ENCODE measurements around the gene DIP2A.
"Not testable (repeated sequence)": the region's sequence is repeated elsewhere in the genome, so short reads cannot be mapped to it uniquely, and the experiment has no call there.

Gene DIP2A

DNA sequence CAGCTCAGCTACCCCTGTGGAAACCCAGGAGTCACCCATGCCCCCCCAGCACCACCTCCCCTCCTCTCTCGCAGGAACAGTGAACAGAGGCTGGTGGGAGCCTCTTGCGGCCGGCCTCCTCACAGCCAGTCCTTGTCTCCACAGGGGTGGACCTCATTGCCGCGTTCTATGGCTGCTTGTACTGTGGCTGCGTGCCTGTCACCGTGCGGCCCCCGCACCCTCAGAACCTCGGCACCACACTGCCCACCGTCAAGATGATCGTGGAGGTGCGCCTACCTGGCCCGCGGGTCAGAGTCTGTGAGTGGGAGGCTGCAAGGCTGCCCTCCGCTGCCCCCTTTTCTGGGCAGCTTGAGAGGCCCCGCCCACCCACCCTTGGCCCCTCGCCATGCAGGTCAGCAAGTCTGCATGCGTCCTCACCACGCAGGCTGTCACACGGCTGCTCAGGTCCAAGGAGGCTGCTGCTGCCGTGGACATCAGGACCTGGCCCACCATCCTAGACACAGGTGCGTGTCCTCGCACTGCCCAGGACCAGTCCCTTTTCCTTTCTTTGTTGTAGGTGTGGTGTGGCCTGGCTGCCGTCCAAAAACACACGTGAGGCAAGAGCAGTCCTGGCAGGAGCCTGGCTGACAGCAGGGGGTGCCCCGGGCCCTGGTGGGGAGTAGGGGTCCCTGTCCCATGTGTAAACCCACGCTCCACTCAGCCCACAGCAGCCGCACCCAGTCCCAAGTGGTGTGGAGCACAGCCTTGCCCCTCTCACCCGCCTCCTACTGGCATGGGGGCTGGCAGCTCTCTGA lies 95.9 kb downstream of the DIP2A start:
- no peak for DNase-seq (ENCODE audit: low read depth in 1 of 2, low spot score in 1 of 2)

DNA sequence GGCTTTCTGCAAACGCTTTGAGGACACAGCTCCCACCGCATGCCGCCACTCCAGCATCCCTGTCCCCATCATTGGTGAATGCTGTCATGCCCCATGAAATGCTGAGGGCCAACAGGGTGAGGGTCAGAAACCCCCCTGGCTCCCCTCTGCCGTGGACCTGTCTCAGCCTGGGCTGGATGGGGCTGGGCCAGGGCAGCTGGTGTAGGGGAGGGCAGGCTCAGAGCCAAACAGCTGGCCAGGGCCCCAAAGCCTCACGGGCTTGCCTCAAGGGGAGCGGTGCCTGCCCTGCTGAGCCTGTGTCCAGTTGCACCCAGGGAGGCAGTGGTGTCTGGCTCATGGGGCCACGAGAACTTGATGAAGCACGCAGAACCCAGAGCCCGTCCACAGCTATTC lies 96.5 kb downstream of the DIP2A start:
- DNase-seq (ENCODE audit: low read depth in 1 of 2, low spot score in 1 of 2), result no peak

DNA sequence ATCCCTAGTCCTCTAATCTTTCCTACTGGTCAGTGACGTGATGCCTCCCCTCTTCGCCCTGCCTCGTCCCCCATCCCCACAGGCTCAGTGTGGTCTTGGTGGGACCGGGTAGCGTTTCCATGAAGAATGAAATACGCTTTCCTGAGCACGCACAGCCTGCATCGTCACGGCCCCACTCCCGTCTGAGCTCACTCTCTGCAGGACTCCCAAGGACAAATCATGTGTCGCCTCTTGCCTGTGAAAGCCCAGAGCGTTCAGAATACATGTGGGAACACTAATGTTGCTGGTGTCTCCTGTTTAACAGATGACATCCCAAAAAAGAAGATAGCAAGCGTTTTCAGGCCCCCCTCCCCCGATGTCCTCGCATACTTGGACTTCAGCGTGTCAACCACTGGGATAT lies 97.0 kb downstream of the DIP2A start:
- no peak for DNase-seq (ENCODE audit: low read depth in 1 of 2, low spot score in 1 of 2)

DNA sequence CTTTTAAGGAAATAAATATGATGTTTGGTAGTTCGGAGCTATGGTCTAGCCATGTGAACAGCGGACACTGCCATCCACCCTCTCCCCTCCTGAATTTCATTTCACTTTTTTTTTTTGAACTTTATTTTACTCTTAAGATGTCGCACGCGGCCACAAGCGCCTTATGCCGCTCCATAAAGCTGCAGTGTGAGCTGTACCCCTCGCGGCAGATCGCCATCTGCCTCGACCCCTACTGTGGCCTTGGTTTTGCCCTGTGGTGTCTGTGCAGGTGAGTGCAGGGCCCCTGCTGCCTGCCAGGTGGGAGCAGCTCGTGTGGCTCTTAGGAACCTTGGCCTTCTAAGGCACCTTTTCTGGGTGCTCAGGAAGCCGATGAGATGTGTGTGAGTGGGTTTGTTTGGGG lies 98.1 kb downstream of the DIP2A start:
- no peak for DNase-seq (ENCODE audit: low read depth in 1 of 2, low spot score in 1 of 2)

DNA sequence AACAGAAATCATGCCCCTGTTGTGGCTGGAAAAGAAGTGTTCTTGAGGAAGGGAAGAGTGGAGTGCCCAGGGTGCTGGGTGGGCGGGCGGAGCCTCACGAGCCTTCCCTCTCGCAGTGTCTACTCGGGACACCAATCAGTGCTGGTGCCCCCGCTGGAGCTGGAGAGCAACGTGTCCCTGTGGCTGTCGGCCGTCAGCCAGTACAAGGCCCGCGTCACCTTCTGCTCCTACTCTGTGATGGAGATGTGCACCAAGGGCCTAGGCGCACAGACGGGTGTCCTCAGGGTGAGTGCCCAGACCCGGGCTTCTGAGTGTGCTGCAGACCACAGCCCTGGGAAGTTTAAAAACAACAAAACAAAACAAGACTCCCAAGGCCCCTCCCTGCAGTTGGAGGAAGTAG lies 98.8 kb downstream of the DIP2A start:
- DNase-seq (ENCODE audit: low read depth in 1 of 2, low spot score in 1 of 2), result no peak

DNA sequence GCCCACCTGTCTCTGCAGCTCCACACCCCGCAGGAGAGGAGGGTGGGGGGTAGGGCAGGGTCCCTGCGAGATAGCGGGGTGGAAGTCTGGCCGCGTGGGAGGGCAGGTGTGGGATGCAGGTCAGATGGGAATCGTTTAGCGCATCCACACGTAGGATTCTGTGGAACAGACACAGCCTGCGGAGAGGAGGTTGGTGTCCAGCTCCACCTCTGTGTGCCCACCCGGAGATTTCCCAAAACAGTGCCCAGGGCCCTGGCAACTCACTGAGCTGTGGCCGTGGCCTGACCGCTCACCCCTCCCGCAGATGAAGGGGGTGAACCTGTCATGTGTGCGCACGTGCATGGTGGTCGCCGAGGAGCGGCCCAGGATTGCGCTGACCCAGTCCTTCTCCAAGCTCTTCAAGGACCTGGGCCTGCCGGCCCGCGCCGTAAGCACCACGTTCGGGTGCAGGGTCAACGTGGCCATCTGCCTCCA lies 99.3 kb downstream of the DIP2A start:
- DNase-seq (ENCODE audit: low read depth in 1 of 2, low spot score in 1 of 2), result no peak

DNA sequence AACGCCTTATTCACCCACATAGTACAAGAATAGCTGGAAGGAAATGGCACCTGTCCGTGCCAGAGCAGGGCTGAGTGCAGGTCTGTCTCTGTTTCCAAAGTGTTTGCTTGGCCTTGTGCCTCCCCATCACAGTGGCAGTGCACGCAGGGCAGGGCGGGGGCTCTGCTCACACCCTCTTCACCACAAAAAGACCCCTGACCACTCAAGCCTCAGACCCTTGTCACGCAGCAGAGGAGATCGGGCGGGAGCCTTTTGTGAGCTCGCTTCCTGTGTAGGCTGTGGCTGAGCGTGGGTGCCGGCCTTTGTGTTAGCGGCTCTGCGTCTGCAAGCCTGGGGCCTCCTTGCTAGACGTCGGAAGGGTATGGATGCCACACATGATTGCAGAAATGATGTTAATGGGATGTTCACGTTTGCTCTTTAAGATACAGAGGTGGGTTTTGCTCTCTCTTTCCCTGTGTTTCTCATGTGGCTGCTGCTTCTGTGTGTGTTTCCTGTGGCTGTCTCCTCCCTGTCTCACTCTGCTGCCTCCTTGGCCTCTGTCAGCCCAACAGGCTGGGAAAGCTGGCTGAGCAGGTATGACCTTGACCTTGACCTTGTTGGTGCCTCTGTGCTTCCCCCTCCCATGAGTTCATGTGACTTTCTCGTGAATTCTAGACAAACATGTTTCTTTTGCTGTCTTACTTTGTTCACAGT lies 100.7 kb downstream of the DIP2A start:
- peak; percentile 36 to 41 for DNase-seq (ENCODE audit: low read depth in 1 of 2, low spot score in 1 of 2)

DNA sequence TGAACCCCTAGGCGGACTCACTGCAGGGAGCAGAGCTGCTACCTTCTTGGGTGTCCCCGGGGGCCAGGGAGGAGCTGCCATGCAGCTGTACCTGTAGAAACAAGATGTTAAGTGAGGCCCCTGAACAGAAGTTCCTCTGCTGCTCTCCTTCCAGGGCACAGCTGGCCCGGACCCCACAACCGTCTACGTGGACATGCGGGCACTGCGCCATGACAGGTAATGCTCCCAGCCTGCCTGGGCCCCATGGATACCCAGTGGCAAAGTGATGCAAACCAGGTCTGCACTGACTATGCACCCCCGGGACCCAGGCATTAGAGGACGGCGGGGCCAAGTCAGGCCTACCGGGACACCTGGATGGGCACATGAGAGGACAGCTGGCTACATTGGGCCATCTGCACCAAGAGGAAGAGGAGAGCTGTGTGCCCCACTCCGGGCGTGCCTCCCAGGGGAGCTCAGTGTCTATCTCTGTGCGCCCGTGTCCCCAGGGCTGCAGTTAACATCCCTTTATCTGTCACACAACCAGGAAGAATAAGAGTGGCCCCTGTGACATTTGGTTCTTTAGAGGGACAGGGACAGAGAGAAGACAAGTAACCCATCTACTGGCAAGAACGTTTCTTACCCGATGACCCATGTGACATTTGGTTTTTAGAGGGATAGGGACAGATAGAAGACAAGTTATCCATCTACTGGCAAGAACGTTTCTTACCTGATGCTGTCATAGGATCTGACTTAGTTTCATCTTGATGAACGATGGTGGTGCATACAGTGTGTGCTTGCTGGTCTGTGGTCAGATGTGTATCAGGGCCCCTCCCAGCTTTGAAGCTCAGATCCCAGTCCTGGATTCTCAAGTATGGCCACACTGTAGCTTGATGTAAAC lies 102.1 kb downstream of the DIP2A start:
- DNase-seq (ENCODE audit: low read depth in 1 of 2, low spot score in 1 of 2), result no peak

DNA sequence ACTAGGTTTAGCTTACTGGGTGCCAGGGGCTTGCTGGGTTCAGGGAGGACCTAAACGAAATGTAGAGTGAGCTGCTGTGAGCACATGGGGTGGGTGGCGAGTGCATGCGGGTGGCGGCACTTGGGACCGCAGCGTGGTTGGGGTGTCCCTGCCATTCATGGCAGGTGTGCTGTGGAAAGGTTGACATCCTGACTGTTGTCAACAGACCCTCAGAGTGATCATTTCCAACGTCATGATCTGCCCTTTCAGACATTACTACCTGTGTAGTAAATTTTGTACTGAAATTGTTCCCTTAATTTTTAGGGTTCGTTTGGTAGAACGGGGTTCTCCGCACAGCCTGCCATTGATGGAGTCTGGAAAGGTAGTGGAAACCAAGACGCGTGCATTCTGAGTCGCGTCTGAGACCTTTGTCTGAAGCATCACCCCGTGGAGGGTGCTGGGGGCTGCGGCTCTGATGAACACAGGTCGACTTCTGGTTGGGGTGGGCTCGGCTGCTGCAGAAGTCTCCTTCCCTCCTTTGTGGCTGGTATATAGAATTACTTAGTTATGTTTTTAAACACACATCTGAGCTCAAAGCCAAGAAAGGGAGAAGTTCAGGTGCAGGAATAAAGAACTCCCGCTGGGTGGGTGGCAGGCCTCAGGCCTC lies 102.9 kb downstream of the DIP2A start:
- DNase-seq (ENCODE audit: low read depth in 1 of 2, low spot score in 1 of 2), result no peak

DNA sequence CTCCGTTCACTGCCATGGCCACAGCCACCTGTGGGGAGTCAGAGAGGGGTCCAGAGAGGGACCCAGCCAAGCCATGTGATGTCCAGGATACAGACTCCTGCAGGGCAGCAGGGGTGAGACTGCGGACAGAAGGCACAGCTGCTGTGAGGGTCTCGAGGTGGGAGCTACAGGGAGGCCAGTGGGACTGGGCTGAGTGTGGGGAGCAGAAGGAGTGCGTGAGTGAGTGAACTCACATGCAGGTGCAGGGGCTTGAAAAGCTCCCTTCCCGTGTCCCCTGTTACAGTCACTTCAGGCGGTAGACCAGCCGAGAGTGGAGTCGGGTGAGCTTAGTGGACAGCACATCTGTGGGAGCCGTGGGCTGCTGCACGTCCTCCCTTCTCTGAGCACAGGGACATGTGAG lies 103.8 kb downstream of the DIP2A start:
- no peak for DNase-seq (ENCODE audit: low read depth in 1 of 2, low spot score in 1 of 2)

DNA sequence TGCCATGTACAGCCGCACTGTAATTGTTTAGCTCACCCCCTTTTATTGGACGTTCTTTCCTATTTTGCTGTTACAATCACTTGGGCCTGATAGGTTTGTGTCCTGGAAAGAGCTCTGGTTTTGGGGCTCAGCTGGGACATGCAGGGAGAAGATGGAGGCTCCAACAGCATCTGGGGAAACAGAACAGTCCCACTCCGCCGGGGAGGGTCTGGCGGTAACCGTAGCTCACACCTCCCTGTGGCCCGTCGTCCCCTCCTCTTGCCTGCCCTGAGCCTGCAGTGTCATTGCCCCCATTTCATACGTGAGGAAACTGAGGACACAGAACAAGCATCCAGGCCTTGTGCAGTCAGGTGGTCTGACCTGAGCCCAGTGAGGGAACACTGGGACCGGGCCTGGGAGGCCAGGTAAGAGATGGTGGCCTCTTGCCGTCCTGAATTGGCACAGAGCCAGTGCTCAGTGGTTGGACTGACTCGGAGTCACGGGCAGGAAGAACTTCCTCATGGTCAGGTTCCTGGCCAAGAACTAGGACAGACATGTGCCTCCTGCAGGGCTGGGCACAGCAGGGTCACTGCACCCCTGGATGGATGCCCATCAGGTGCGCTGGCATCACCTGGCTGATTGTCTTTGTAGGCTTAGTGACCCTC lies 104.4 kb downstream of the DIP2A start:
- no peak for DNase-seq (ENCODE audit: low read depth in 1 of 2, low spot score in 1 of 2)

DNA sequence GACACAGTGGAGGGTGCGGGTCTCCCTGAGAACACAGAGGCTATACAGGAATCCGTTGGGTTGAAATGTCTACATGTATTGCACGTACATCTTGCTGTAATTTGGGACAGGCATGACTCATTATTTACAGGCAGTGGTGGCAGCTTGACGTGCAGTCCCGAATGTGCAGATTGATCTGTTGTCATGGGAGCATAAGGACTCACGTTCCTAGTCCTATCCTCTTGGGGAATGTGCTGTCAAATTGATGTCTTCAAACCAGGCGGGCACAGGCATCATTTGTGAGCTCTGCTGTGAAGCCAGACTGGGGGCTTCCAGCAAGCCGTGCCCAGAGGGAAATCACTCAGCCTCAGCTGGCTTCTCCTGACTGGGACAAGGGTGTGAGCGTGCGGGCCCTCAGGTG lies 105.7 kb downstream of the DIP2A start:
- DNase-seq (ENCODE audit: low read depth in 1 of 2, low spot score in 1 of 2), result no peak

DNA sequence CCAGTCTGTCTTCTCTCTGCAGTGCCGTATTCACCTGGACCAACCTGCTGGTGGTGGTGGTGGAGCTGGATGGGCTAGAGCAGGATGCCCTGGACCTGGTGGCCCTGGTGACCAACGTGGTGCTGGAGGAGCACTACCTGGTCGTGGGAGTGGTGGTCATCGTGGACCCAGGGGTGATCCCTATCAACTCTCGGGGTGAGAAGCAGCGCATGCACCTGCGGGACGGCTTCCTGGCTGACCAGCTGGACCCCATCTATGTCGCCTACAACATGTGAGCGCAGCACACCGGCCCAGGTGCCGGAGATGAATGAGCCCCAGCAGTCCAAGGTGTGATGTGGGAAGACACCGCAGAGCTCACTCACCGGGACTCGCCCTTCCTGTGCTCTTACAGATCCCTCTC lies 108.7 kb downstream of the DIP2A start:
- no peak for DNase-seq (ENCODE audit: low read depth in 1 of 2, low spot score in 1 of 2)

DNA sequence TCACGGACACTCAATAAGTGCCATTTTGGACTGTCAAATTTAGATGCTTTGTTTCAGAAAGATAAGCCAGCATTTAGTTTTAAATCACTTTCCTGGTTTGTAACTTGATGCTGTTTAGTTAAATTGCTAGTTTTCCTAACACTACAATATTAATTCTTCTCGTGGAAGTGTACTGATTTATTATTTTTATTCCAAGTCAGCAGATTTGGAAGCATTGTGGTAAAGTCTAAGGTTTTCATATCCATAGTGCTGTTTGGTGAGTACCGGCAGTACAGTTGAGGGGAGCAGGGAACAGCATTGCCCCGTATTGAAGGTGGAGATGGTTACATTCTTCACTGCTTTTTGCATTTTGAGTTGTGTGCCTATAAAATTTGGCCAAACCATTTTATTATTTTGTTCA lies 109.9 kb downstream of the DIP2A start:
- DNase-seq (ENCODE audit: low read depth in 1 of 2, low spot score in 1 of 2), result no peak

DNA sequence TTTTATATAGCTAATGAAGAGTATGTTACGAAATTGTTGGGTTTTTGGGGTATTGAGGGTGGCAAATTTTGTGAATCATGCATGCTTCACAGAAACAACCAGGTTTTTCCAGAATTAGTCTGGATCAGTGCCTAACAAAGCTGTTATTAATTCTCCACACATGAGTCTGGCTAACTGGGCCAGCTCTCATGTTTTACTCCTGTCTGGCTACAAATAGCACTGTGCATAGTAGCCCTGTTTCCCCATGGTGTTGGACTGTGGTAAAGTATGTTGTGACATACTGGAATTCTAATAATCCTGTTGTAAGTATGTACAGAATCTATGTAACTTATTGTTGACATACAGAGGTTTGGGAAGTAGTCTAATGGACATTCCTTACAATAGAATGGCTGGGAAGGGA lies 110.4 kb downstream of the DIP2A start:
- DNase-seq (ENCODE audit: low read depth in 1 of 2, low spot score in 1 of 2), result no peak

DNA sequence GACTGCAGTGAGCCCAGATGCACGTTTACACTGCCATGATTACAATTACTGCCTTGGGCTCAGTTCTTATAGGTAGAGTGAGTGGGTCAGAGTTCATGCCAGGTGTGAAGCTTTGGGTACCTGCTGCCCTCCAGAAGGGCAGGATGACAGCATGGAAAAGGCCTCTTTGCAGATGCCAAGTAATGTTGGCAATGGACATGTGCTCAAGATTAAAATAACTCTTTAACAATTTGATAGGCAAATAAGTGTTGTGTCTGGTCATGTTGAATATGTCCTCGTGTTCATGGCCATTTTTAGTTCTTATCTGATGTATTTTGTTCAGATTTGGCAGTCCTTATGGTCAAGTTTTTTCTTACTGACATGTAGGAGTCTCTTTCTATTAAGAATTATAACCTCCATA lies 111.4 kb downstream of the DIP2A start:
- DNase-seq (ENCODE audit: low read depth in 1 of 2, low spot score in 1 of 2), result no peak

DNA sequence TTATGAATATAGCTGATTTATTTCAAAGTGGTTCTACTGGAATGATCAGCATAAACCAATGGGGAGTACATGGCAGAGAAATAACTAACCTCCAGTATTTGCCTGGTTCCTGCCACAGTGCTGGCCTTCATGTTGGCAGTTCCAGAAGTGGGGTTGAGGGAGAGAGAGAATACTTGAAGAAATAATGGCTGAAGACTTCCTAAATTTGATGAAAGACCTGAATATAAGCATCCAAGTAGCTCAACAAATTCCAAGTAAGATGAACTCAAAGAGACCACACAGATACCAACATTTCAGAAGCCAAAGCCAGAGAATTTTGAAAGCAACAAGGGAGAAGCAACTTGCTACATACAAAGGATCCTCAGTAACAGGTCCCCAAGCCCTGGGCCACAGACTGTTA lies 111.9 kb downstream of the DIP2A start:
- no peak for DNase-seq (ENCODE audit: low read depth in 1 of 2, low spot score in 1 of 2)

DNA sequence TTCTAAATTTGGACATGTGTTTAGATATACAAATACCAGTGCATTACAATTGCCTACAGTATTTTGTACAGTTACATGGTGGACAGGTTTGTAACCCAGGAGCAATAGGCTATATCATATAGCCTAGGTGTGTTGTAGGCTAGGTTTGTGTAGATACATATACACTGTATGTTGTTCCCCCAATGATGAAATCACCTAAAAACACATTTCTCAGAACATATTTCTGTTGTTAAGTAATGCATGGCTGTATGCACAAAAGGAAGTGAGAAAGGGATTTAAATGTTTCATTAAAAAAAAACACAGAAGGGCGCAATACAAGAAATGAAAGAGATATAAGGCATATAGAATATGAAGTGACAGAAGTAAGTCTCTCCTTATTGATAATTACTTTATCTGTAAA lies 114.2 kb downstream of the DIP2A start:
- DNase-seq (ENCODE audit: low read depth in 1 of 2, low spot score in 1 of 2), result no peak

DNA sequence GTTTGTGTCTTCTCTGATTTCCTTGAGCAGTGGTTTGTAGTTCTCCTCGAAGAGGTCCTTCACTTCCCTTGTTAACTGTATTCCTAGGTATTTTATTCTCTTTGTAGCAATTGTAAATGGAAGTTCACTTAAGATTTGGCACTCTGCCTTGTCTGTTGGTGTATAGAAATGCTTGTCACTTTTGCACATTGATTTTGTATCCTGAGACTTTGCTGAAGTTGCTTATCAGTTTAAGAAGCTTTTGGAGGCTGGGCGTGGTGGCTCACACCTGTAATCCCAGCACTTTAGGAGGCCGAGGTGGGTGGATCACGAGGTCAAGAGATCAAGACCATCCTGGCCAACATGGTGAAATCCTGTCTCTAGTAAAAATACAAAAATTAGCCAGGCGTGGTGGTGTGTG lies 119.1 kb downstream of the DIP2A start:
- not testable (repeated sequence) for DNase-seq (ENCODE audit: low read depth in 1 of 2, low spot score in 1 of 2)

DNA sequence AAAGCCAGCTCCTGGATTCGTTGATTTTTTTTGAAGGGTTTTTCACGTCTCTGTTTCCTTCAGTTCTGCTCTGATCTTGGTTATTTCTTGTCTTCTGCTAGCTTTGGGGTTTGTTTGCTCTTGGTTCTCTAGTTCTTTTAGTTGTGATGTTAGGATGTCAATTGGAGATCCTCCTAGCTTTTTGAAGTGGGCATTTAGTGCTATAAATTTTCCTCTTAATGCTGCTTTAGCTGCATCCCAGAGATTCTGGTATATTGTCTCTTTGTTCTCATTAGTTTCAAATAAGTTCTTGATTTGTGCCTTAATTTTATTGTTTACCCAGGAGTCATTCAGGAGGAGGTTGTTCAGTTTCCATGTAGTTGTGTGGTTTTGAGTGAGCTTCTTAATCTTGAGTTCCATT lies 120.7 kb downstream of the DIP2A start:
- not testable (repeated sequence) for DNase-seq (ENCODE audit: low read depth in 1 of 2, low spot score in 1 of 2)

DNA sequence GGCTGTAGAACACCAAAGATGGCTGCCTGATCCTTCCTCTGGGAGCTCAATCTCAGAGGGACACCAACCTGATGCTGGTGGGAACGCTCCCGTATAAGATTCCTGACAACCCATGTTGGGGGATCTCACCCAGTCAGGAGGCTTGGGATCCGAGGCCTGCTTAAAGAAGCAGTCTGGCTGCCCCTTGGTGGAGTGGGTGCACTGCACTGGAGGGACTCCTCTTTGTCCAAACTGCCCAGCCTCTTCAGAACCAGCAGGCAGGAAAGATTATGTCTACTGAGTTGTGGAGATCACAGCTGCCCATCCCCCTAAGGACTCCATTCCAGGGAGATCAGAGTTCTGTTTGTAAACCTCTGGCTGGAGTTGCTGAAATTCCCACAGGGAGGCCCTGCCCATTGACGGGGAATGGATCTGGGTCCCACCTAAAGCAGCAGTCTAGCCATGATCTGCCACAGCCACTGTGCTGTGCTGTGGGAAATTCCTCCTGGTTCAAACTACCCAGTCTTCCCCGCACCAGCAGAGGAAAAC lies 123.2 kb downstream of the DIP2A start:
- no peak for DNase-seq (ENCODE audit: low read depth in 1 of 2, low spot score in 1 of 2)
